Astrocyte of the hippocampus (primary cell): ENCODE results near the gene LGALS3BP.
"Not testable (repeated sequence)": the region's sequence is repeated elsewhere in the genome, so short reads cannot be mapped to it uniquely, and the experiment has no call there.

Source experiments
- DNase-seq: peaks from one replicate; pipeline ENCODE4 v3.0.0; 2011; ENCODE audit warnings: low read depth, low spot score

LGALS3BP gene

GRCh38 chr17:78979780-78980623 is at the start of gene LGALS3BP:
Gene LGALS3BP (minus strand): TSS chr17:78979923. CDS start chr17:78977191, 2,732 bp downstream.
- DNase-seq = peak; percentile 91

- DNase-seq = no peak
Observed at GRCh38 chr17:79028496-79029326, 49.0 kb upstream of the LGALS3BP start.

- DNase-seq = peak; percentile 58
Observed at GRCh38 chr17:79027925-79028491, 48.3 kb upstream of the LGALS3BP start.

- no peak for DNase-seq
Observed at GRCh38 chr17:79027274-79027924, 47.7 kb upstream of the LGALS3BP start.

GRCh38 chr17:79026376-79027273 is 46.9 kb upstream of the LGALS3BP start:
- DNase-seq = peak; percentile 40

- DNase-seq = no peak
Observed at GRCh38 chr17:79024901-79025737, 45.4 kb upstream of the LGALS3BP start.

GRCh38 chr17:79023886-79024771 is 44.4 kb upstream of the LGALS3BP start, which contains the start of gene C1QTNF1:
Gene C1QTNF1 (plus strand): TSS chr17:79024169. CDS start chr17:79043969, 19,800 bp downstream.
- peak; percentile 43 for DNase-seq

- no peak for DNase-seq
Observed at GRCh38 chr17:79023180-79023705, 43.5 kb upstream of the LGALS3BP start.

- no peak for DNase-seq
Observed at GRCh38 chr17:79022507-79022991, 42.8 kb upstream of the LGALS3BP start.

GRCh38 chr17:79021929-79022328 is 42.2 kb upstream of the LGALS3BP start:
- DNase-seq = not testable (repeated sequence)

- no peak for DNase-seq
Observed at GRCh38 chr17:79020631-79021301, 41.0 kb upstream of the LGALS3BP start.

- peak; percentile 64 for DNase-seq
Observed at GRCh38 chr17:79019632-79020584, 40.2 kb upstream of the LGALS3BP start.

GRCh38 chr17:79019261-79019631 is 39.5 kb upstream of the LGALS3BP start:
- no peak for DNase-seq

GRCh38 chr17:79018370-79018695 is 38.6 kb upstream of the LGALS3BP start:
- DNase-seq = no peak

GRCh38 chr17:79017546-79018369 is 38.0 kb upstream of the LGALS3BP start:
- no peak for DNase-seq
